ENCODE data around the gene SMCO3.
"Not testable (repeated sequence)": the region's sequence is repeated elsewhere in the genome, so short reads cannot be mapped to it uniquely, and the experiment has no call there.

Gene SMCO3

GRCh38 chr12:14766020-14766419 lies 48.0 kb downstream of the SMCO3 start:
- Mint-ChIP-seq H3K36me3 (ENCODE audit: low read depth) (peaks cover 62% of the 10 kb centered on the region), H3K4me1 (ENCODE audit: low read depth) (peaks cover 16% of the 10 kb centered on the region), H3K9me3 (peaks cover 29% of the 10 kb centered on the region)
- H3K27ac Mint-ChIP-seq; DNase-seq (ENCODE audit: low spot score); H3K4me3 Mint-ChIP-seq; H3K27me3 Mint-ChIP-seq (ENCODE audit: low read depth): not testable (repeated sequence)

- Mint-ChIP-seq H3K4me1 (ENCODE audit: low read depth) (peaks cover 16% of the 10 kb centered on the region), H3K36me3 (ENCODE audit: low read depth) (peaks cover 61% of the 10 kb centered on the region), H3K27ac (no peak overlapping the region), H3K4me3 (no peak overlapping the region), H3K27me3 (ENCODE audit: low read depth) (no peaks in the 10 kb centered on the region), H3K9me3 (peaks cover 29% of the 10 kb centered on the region)
- no peak for DNase-seq (ENCODE audit: low spot score)
Observed at GRCh38 chr12:14765398-14765797, 48.6 kb downstream of the SMCO3 start.

GRCh38 chr12:14759711-14760280 lies 54.2 kb downstream of the SMCO3 start:
- H3K4me1 Mint-ChIP-seq (ENCODE audit: low read depth): peaks cover 11% of the 10 kb centered on the region
- H3K27ac Mint-ChIP-seq; H3K27me3 Mint-ChIP-seq (ENCODE audit: low read depth); H3K4me3 Mint-ChIP-seq; DNase-seq (ENCODE audit: low spot score): not testable (repeated sequence)
- H3K36me3 Mint-ChIP-seq (ENCODE audit: low read depth): peaks cover 27% of the 10 kb centered on the region
- peaks cover 19% of the 10 kb centered on the region for H3K9me3 Mint-ChIP-seq

- Mint-ChIP-seq H3K4me3 (no peak overlapping the region), H3K4me1 (ENCODE audit: low read depth) (peaks cover 9% of the 10 kb centered on the region), H3K36me3 (ENCODE audit: low read depth) (peaks cover 14% of the 10 kb centered on the region), H3K9me3 (peaks cover 8% of the 10 kb centered on the region), H3K27me3 (ENCODE audit: low read depth) (no peaks in the 10 kb centered on the region), H3K27ac (no peak overlapping the region)
- no peak for DNase-seq (ENCODE audit: low spot score)
Observed at GRCh38 chr12:14756334-14757143, 57.4 kb downstream of the SMCO3 start.

Measured in T-helper 2 cell treated with Interferon-gamma antibody and Interleukin-4, amounts not matched to agents 5 μg/mL and 100 μg/mL, for 36 hours (primary cell).